HL-60 (cell line): Measurements from ENCODE around the gene TAS2R16.
"Not testable (repeated sequence)": the region's sequence is repeated elsewhere in the genome, so short reads cannot be mapped to it uniquely, and the experiment has no call there.

Source experiments
- DNase-seq, 2 experiments: peaks; one replicate each; pipeline ENCODE4 v3.0.0-alpha.2; 2010 to 2020; ENCODE audit warnings: low read depth in 1 of 2, low spot score in 1 of 2
- H3K27ac ChIP-seq: fragments of 250-450 bp; sonication (Bioruptor Pico); replicated peaks from 2 replicates; pipeline ENCODE4 v1.5.1; 2020; ENCODE audit warnings: mild to moderate bottlenecking, moderate library complexity
- H3K27me3 ChIP-seq: fragments of 250-450 bp; sonication (Bioruptor Pico); 2 replicates; pipeline ENCODE4 v1.5.1; 2021; ENCODE audit warnings: mild to moderate bottlenecking, moderate library complexity; ENCODE audit not compliant: insufficient read depth, poor library complexity, severe bottlenecking
- H3K4me3 ChIP-seq: replicated peaks from 2 replicates; pipeline ENCODE4 v1.5.1; 2011; ENCODE audit warnings: mild to moderate bottlenecking, control low read depth, low read length; ENCODE audit not compliant: insufficient read depth
- GABPA ChIP-seq: IDR thresholded peaks from 2 replicates; pipeline ENCODE4 v1.6.1; 2012; ENCODE audit warnings: low read depth
- POLR2AphosphoS5 ChIP-seq: IDR thresholded peaks from 2 replicates; pipeline ENCODE4 v1.6.1; 2012; ENCODE audit warnings: low read depth
- SPI1 ChIP-seq: IDR thresholded peaks from 2 replicates; pipeline ENCODE4 v1.6.1; 2012; ENCODE audit warnings: low read depth, mild to moderate bottlenecking, borderline replicate concordance
- TF ChIP-seq, protein P1 (sequence below): IDR thresholded peaks from 2 replicates; pipeline ENCODE4 v1.6.1; 2012; ENCODE audit warnings: low read depth; ENCODE audit not compliant: insufficient replicate concordance
- TF ChIP-seq, protein P2 (sequence below): IDR thresholded peaks from one replicate; pipeline ENCODE4 v1.5.1; 2011; ENCODE audit warnings: low read length, control low read depth, inconsistent platforms; ENCODE audit not compliant: insufficient read depth

TAS2R16 gene

DNA sequence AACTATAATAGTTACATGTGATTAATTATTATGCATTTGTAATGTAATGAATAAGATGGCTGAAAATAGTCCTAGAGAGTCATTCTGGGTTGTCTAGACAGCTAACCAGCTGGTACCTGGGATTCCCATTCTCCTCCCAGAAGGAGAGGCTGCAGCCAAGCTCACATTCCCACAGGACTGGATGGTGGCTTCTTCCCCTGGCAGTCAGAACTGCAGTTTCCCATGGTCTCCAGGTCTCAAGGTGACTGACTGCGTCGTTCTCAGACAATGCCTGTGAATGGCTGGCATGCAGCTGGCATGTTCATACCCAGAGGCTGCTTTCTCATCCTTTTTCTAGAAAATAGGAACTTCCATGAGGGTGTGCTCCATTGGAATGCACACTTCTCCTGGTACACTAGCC is 21.3 kb downstream of the TAS2R16 start:
- Histone ChIP-seq H3K27ac (no peak overlapping the region), H3K27me3 (no peaks in the 10 kb centered on the region), H3K4me3 (no peak overlapping the region)
- no peak for TF ChIP-seq POLR2AphosphoS5
- no peak for DNase-seq

DNA sequence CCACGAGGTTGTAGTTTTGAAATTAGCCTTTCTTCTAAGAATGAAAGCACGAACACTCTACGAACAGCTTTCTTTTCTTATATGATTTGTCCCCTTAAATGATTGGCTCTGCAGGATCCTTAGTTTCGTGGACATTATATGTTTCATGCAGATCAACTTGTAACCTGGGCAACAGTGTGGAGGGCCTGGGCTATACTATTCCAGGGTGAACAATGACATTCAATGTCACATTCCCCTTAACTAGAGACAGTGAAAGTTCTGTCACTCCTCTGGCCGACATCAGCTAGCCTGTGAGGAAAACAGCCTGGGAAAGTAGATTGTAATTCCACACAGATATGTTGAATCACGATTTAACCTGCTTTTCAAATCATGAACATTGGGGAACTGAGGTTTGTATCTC is 23.4 kb downstream of the TAS2R16 start:
- Histone ChIP-seq H3K4me3 (no peak overlapping the region), H3K27ac (no peak overlapping the region), H3K27me3 (no peaks in the 10 kb centered on the region)
- DNase-seq, result no peak
- TF ChIP-seq SPI1 (no peak), POLR2AphosphoS5 (no peak), GABPA (no peak)
- TF ChIP-seq, protein P1, sequence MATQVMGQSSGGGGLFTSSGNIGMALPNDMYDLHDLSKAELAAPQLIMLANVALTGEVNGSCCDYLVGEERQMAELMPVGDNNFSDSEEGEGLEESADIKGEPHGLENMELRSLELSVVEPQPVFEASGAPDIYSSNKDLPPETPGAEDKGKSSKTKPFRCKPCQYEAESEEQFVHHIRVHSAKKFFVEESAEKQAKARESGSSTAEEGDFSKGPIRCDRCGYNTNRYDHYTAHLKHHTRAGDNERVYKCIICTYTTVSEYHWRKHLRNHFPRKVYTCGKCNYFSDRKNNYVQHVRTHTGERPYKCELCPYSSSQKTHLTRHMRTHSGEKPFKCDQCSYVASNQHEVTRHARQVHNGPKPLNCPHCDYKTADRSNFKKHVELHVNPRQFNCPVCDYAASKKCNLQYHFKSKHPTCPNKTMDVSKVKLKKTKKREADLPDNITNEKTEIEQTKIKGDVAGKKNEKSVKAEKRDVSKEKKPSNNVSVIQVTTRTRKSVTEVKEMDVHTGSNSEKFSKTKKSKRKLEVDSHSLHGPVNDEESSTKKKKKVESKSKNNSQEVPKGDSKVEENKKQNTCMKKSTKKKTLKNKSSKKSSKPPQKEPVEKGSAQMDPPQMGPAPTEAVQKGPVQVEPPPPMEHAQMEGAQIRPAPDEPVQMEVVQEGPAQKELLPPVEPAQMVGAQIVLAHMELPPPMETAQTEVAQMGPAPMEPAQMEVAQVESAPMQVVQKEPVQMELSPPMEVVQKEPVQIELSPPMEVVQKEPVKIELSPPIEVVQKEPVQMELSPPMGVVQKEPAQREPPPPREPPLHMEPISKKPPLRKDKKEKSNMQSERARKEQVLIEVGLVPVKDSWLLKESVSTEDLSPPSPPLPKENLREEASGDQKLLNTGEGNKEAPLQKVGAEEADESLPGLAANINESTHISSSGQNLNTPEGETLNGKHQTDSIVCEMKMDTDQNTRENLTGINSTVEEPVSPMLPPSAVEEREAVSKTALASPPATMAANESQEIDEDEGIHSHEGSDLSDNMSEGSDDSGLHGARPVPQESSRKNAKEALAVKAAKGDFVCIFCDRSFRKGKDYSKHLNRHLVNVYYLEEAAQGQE, result no peak
- TF ChIP-seq, protein P2, sequence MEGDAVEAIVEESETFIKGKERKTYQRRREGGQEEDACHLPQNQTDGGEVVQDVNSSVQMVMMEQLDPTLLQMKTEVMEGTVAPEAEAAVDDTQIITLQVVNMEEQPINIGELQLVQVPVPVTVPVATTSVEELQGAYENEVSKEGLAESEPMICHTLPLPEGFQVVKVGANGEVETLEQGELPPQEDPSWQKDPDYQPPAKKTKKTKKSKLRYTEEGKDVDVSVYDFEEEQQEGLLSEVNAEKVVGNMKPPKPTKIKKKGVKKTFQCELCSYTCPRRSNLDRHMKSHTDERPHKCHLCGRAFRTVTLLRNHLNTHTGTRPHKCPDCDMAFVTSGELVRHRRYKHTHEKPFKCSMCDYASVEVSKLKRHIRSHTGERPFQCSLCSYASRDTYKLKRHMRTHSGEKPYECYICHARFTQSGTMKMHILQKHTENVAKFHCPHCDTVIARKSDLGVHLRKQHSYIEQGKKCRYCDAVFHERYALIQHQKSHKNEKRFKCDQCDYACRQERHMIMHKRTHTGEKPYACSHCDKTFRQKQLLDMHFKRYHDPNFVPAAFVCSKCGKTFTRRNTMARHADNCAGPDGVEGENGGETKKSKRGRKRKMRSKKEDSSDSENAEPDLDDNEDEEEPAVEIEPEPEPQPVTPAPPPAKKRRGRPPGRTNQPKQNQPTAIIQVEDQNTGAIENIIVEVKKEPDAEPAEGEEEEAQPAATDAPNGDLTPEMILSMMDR, result no peak

DNA sequence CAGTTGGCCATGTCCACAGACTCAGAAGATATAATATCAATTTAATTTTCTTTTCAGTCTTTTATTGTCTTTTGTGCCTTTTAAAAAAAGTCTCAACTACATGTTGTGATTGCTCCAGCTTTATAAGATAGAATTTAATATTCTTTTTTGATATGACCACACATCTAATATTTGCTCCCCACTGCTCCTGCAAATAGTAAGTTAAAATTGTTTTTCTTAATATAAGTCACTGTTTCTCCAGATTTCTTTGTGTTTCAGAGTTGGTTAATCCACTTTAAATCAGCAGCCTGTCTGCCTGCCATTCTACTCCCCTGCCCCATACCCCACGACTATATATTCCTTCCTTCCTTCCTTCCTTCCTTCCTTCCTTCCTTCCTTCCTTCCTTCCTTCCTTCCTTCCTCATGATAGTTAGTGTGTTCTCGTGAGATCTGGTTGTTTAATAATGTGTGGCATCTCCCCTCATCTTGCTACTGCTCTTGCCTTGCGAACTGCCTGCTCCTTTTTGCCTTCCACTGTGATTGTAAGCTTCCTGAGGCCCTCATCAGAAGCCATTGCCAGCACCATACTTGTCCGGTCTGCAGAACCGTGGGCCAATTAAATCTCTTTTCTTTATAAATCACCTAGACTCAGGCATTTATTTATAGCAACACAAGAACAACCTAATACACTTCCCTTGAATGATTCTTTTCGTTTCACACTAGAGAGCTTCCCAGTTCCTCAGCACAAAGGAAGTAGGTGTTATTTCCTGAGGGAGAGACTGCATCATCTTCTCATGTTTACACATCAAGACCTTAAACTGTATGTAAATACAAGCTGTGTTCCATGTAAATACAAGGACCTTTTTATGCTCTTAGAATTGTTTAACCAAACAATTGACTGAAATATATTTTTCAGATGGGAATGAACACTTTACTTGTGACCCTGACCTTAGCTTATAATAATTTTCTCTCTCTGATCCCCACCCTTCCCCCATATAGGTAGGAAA is 24.5 kb downstream of the TAS2R16 start:
- Histone ChIP-seq H3K27me3 (no peaks in the 10 kb centered on the region), H3K27ac (no peak overlapping the region), H3K4me3 (no peak overlapping the region)
- no peak for DNase-seq
- TF ChIP-seq POLR2AphosphoS5 (no peak), GABPA (no peak), SPI1 (no peak)
- TF ChIP-seq, protein P2, result no peak
- TF ChIP-seq, protein P1, result no peak

DNA sequence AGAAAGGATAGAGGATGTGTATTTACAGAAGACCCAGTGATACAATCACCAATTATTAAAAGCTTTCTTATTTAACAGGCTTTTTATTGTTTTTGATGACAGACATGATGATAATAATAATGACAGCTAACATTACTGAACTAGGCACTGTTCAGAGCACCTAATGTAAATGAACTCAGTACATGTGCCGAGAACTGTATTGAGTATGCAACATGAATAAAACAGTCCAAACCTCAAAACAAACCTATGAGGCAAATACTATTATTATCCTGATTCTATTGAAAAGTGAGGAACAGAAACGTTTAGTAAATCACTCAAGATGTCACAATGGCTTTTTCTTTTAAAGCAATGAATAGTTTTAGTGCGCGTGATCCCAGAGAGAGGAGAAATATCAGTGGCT is 27.1 kb downstream of the TAS2R16 start:
- TF ChIP-seq POLR2AphosphoS5 (no peak), SPI1 (no peak)
- H3K27ac ChIP-seq, result no peak overlapping the region
- H3K4me3 ChIP-seq, result no peak overlapping the region
- DNase-seq, result no peak
- no peaks in the 10 kb centered on the region for H3K27me3 ChIP-seq

DNA sequence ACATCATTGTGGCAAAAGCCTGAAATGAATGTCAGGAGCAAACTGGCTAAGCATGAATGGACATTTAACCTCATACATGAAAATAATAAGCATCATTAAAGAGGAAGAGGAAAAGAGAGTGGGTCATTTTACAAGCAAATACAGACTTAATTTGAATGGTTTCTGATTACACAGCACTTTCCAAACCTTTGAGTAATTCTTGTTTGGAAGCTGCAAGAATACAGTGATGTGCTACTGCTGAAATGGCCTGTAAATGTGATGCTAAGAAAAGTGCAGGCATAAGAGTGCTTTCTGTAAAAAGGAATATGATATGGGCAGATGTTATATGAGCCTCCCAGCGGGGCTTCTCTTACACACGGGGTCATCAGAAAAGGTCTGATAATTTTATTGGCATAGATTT is 30.2 kb downstream of the TAS2R16 start:
- no peaks in the 10 kb centered on the region for H3K27me3 ChIP-seq
- H3K27ac ChIP-seq, result no peak overlapping the region
- TF ChIP-seq GABPA (no peak), POLR2AphosphoS5 (no peak), SPI1 (no peak)
- TF ChIP-seq, protein P2, result no peak
- TF ChIP-seq, protein P1, result no peak
- no peak overlapping the region for H3K4me3 ChIP-seq
- no peak for DNase-seq

DNA sequence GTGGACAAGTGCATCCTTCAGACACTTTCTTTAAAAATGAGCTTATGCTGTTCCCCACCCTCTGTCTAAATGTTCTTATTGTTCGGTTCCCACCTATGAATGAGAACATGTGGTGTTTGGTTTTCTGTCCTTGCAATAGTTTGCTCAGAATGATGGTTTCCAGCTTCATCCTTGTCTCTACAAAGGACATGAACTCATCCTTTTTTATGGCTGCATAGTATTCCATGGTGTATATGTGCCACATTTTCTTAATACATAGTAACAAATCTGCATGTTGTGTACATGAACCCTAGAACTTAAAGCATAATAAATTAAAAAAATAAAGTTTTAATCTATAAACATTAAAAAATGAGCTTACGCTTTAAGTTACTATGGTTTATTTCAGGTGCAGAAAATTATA is 41.8 kb downstream of the TAS2R16 start:
- not testable (repeated sequence) for H3K27me3 ChIP-seq, DNase-seq, H3K4me3 ChIP-seq, H3K27ac ChIP-seq
